ENCODE measurements around the gene ZNHIT6. TPM values are rescaled to one million over a fixed set of nuclear protein-coding genes. Genes with fewer than 3 reads are reported as not detected.

ZNHIT6 gene
- total and polyA plus RNA-seq, 2 of the 8 experiments (the other 6 are each of a cell fraction or from before 2014, with no cell fraction given) = 5.9 to 17.2 TPM

DNA sequence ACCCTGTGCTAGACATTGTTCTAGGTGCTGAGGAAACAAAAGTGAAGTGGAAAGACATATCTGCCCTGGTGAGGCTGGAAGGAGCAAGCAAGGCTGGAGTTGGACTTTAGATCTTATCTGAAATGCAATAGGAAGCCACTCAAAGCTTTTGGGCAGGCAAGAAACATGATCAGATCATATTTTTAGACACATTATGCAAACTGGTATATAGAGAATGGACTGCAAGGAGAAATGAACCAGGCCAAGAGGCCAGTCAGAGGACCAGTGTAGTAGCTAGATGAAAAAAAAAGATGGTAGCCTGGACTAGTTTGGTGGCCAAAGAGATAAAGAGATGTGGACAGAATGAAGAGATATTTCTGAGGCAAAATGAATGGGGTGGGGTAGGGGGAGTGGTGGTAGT, 81.4 kb downstream of the ZNHIT6 start (continued):
- TF ChIP-seq, protein P1, sequence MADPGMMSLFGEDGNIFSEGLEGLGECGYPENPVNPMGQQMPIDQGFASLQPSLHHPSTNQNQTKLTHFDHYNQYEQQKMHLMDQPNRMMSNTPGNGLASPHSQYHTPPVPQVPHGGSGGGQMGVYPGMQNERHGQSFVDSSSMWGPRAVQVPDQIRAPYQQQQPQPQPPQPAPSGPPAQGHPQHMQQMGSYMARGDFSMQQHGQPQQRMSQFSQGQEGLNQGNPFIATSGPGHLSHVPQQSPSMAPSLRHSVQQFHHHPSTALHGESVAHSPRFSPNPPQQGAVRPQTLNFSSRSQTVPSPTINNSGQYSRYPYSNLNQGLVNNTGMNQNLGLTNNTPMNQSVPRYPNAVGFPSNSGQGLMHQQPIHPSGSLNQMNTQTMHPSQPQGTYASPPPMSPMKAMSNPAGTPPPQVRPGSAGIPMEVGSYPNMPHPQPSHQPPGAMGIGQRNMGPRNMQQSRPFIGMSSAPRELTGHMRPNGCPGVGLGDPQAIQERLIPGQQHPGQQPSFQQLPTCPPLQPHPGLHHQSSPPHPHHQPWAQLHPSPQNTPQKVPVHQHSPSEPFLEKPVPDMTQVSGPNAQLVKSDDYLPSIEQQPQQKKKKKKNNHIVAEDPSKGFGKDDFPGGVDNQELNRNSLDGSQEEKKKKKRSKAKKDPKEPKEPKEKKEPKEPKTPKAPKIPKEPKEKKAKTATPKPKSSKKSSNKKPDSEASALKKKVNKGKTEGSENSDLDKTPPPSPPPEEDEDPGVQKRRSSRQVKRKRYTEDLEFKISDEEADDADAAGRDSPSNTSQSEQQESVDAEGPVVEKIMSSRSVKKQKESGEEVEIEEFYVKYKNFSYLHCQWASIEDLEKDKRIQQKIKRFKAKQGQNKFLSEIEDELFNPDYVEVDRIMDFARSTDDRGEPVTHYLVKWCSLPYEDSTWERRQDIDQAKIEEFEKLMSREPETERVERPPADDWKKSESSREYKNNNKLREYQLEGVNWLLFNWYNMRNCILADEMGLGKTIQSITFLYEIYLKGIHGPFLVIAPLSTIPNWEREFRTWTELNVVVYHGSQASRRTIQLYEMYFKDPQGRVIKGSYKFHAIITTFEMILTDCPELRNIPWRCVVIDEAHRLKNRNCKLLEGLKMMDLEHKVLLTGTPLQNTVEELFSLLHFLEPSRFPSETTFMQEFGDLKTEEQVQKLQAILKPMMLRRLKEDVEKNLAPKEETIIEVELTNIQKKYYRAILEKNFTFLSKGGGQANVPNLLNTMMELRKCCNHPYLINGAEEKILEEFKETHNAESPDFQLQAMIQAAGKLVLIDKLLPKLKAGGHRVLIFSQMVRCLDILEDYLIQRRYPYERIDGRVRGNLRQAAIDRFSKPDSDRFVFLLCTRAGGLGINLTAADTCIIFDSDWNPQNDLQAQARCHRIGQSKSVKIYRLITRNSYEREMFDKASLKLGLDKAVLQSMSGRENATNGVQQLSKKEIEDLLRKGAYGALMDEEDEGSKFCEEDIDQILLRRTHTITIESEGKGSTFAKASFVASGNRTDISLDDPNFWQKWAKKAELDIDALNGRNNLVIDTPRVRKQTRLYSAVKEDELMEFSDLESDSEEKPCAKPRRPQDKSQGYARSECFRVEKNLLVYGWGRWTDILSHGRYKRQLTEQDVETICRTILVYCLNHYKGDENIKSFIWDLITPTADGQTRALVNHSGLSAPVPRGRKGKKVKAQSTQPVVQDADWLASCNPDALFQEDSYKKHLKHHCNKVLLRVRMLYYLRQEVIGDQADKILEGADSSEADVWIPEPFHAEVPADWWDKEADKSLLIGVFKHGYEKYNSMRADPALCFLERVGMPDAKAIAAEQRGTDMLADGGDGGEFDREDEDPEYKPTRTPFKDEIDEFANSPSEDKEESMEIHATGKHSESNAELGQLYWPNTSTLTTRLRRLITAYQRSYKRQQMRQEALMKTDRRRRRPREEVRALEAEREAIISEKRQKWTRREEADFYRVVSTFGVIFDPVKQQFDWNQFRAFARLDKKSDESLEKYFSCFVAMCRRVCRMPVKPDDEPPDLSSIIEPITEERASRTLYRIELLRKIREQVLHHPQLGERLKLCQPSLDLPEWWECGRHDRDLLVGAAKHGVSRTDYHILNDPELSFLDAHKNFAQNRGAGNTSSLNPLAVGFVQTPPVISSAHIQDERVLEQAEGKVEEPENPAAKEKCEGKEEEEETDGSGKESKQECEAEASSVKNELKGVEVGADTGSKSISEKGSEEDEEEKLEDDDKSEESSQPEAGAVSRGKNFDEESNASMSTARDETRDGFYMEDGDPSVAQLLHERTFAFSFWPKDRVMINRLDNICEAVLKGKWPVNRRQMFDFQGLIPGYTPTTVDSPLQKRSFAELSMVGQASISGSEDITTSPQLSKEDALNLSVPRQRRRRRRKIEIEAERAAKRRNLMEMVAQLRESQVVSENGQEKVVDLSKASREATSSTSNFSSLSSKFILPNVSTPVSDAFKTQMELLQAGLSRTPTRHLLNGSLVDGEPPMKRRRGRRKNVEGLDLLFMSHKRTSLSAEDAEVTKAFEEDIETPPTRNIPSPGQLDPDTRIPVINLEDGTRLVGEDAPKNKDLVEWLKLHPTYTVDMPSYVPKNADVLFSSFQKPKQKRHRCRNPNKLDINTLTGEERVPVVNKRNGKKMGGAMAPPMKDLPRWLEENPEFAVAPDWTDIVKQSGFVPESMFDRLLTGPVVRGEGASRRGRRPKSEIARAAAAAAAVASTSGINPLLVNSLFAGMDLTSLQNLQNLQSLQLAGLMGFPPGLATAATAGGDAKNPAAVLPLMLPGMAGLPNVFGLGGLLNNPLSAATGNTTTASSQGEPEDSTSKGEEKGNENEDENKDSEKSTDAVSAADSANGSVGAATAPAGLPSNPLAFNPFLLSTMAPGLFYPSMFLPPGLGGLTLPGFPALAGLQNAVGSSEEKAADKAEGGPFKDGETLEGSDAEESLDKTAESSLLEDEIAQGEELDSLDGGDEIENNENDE (IDR thresholded peaks at IDR 0.05; ENCODE audit: insufficient replicate concordance, low read length) = no peak
- TF ChIP-seq, protein P2, sequence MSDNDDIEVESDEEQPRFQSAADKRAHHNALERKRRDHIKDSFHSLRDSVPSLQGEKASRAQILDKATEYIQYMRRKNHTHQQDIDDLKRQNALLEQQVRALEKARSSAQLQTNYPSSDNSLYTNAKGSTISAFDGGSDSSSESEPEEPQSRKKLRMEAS (IDR thresholded peaks at IDR 0.05) = no peak
- TF ChIP-seq SAP30 (IDR thresholded peaks at IDR 0.05; ENCODE audit: insufficient read depth, insufficient replicate concordance, low read length) (no peak), POLR2A (IDR thresholded peaks at IDR 0.05; ENCODE audit: control extremely low read depth in 1 of 2, low read depth in 2 of 2, low read length in 2 of 2) (no peak), CHD2 (IDR thresholded peaks at IDR 0.05; ENCODE audit: low read length) (no peak), SIRT6 (IDR thresholded peaks at IDR 0.05; ENCODE audit: low read length) (no peak), SRF (IDR thresholded peaks at IDR 0.05; ENCODE audit: low read depth, low read length) (no peak), GTF2F1 (IDR thresholded peaks at IDR 0.05; ENCODE audit: borderline replicate concordance, low read depth, low read length) (no peak), RXRA (IDR thresholded peaks at IDR 0.05; ENCODE audit: insufficient read depth, low read depth, low read length) (no peak), RNF2 (IDR thresholded peaks at IDR 0.05; ENCODE audit: borderline replicate concordance, low read depth, low read length, missing control alignments, poor library complexity, severe bottlenecking) (no peak), EZH2 (IDR thresholded peaks at IDR 0.05; ENCODE audit: low read depth, low read length, severe bottlenecking) (no peak), SP2 (IDR thresholded peaks at IDR 0.05; ENCODE audit: low read length) (no peak)
